Left lung (tissue), 10 donors: ENCODE measurements around the gene RBM10. TPM values are rescaled to one million over a fixed set of nuclear protein-coding genes. Genes with fewer than 3 reads are reported as not detected.

ENCODE experiments used
- ATAC-seq: fragments of 200-7000 bp; cut with Tn5 transposase; one replicate; pipeline ENCODE4 v1.9.1; 2020; ENCODE audit warnings: moderate library complexity
- DNase-seq, 4 donors: peaks; one replicate each; pipeline ENCODE4 v3.0.0-alpha.2; 2013 to 2020
- H3K27ac ChIP-seq, 2 donors: fragments of 200-600 bp; sonication (generic) in 1 of 2; one replicate each; pipeline versions ENCODE4 v1.5.0 to v1.8.0; 2020 to 2021
- H3K27me3 ChIP-seq, 2 donors: fragments of 200-600 bp; sonication (generic) in 1 of 2; one replicate each; pipeline versions ENCODE4 v1.5.0 to v1.8.0; 2020 to 2021
- H3K36me3 ChIP-seq, 2 donors: fragments of 200-600 bp; sonication (generic) in 1 of 2; one replicate each; pipeline versions ENCODE4 v1.5.0 to v1.8.0; 2020 to 2021
- H3K4me1 ChIP-seq, 2 donors: fragments of 200-600 bp; one replicate each; pipeline ENCODE4 v1.8.0; 2021
- H3K4me3 ChIP-seq, 2 donors: fragments of 200-600 bp; sonication (generic) in 1 of 2; one replicate each; pipeline versions ENCODE4 v1.5.0 to v1.8.0; 2020 to 2021; ENCODE audit warnings: mild to moderate bottlenecking in 1 of 2
- H3K9me3 ChIP-seq, 2 donors: fragments of 200-600 bp; sonication (generic) in 1 of 2; one replicate each; pipeline versions ENCODE4 v1.5.0 to v1.8.0; 2020 to 2021
- CTCF ChIP-seq, 2 donors: fragments of 200-600 bp; sonication (generic) in 1 of 2; IDR thresholded peaks; one replicate each; pipeline versions ENCODE4 v1.5.0 to v1.8.0; 2021; ENCODE audit warnings: antibody characterized with exemption in 2 of 2
- intact Hi-C, 2 donors: fragments of 100-400 bp; cut with DNase I; formaldehyde crosslinking; loops; one replicate each; pipeline versions ENCODE4 v1.11.2 to v1.14.2; 2022
- polyA plus RNA-seq, 6 donors: library from polyadenylated mRNA; unstranded; fragments of 120-200 nt; gene quantifications; one replicate each; pipeline ENCODE4 v1.2.1, GENCODE V29; 2013; ENCODE audit not compliant: insufficient read length in 6 of 6
- total RNA-seq, 2 donors: library from RNA; stranded (reverse); fragmentation: NEBNext Ultra II Directional; extraction: Animal tissue kit (Norgen Biotek cat#: 25700); gene quantifications; one replicate each; pipeline ENCODE4 v1.2.1, GENCODE V29; 2021
- donor health status: DM: no; HTN: yes; CAD: no.
- donor health status: DM: no; HTN: no; CAD: no.

RBM10 gene
- total and polyA plus RNA-seq, 8 donors, result 31.6 to 57.8 (median 51.0) TPM

GRCh38 chrX:47201345-47201944 lies 56.4 kb downstream of the RBM10 start:
- H3K27me3 ChIP-seq, result no peaks in the 10 kb centered on the region
- intact Hi-C loops, result no loop called here
- H3K4me3 ChIP-seq, result no peak overlapping the region
- H3K9me3 ChIP-seq, result no peaks in the 10 kb centered on the region
- peaks cover 14 to 16% of the 10 kb centered on the region in 2 donors for H3K4me1 ChIP-seq
- no peak for TF ChIP-seq CTCF (IDR thresholded peaks at IDR 0.05)
- no peak for ATAC-seq
- DNase-seq, result no peak
- H3K36me3 ChIP-seq, result peaks cover 0 to 82% of the 10 kb centered on the region in 2 donors
- no peak overlapping the region for H3K27ac ChIP-seq

GRCh38 chrX:47202316-47202715 lies 57.3 kb downstream of the RBM10 start:
- Histone ChIP-seq H3K9me3 (no peaks in the 10 kb centered on the region), H3K4me1 (peaks cover 6 to 9% of the 10 kb centered on the region in 2 donors), H3K36me3 (peaks cover 0 to 91% of the 10 kb centered on the region in 2 donors), H3K27me3 (no peaks in the 10 kb centered on the region), H3K27ac (no peak overlapping the region), H3K4me3 (no peak overlapping the region)
- TF ChIP-seq CTCF (IDR thresholded peaks at IDR 0.05), result no peak
- ATAC-seq, result no peak
- intact Hi-C loops, result no loop called here
- DNase-seq, result no peak

GRCh38 chrX:47202877-47203276 lies 57.9 kb downstream of the RBM10 start:
- H3K9me3 ChIP-seq, result no peaks in the 10 kb centered on the region
- peaks cover 0 to 5% of the 10 kb centered on the region in 2 donors for H3K4me1 ChIP-seq
- H3K4me3 ChIP-seq, result no peak overlapping the region
- H3K27me3 ChIP-seq, result no peaks in the 10 kb centered on the region
- no peak for TF ChIP-seq CTCF (IDR thresholded peaks at IDR 0.05)
- no peak for DNase-seq
- H3K36me3 ChIP-seq, result peaks cover 0 to 97% of the 10 kb centered on the region in 2 donors
- no peak overlapping the region for H3K27ac ChIP-seq
- intact Hi-C loops, result no loop called here
- peak; percentile 9 for ATAC-seq

GRCh38 chrX:47204970-47205369 lies 59.9 kb downstream of the RBM10 start:
- ATAC-seq, result no peak
- intact Hi-C loops, result no loop called here
- Histone ChIP-seq H3K4me3 (no peak overlapping the region), H3K36me3 (peaks cover 0 to 98% of the 10 kb centered on the region in 2 donors), H3K4me1 (no peaks in the 10 kb centered on the region), H3K9me3 (no peaks in the 10 kb centered on the region), H3K27ac (no peak overlapping the region), H3K27me3 (no peaks in the 10 kb centered on the region)
- no peak for TF ChIP-seq CTCF (IDR thresholded peaks at IDR 0.05)
- DNase-seq, result no peak

GRCh38 chrX:47206316-47206715 lies 61.3 kb downstream of the RBM10 start:
- Histone ChIP-seq H3K27ac (no peak overlapping the region), H3K4me1 (no peaks in the 10 kb centered on the region), H3K36me3 (peaks cover 0 to 98% of the 10 kb centered on the region in 2 donors), H3K4me3 (no peak overlapping the region), H3K9me3 (no peaks in the 10 kb centered on the region), H3K27me3 (no peaks in the 10 kb centered on the region)
- intact Hi-C loops, result no loop called here
- ATAC-seq (no peak), DNase-seq (no peak)
- no peak for TF ChIP-seq CTCF (IDR thresholded peaks at IDR 0.05)
